ENCODE measurements around the gene CLEC20A. TPM values are rescaled to one million over a fixed set of nuclear protein-coding genes. Genes with fewer than 3 reads are reported as not detected.

Gene CLEC20A
- polyA plus RNA-seq, 3 donors: not detected

- H3K4me2 ChIP-seq (replicated peaks; ENCODE audit: extremely low read depth, low read length, poor library complexity, severe bottlenecking): peak overlapping the region; percentile 74
- no peak overlapping the region for H3K27ac ChIP-seq (ENCODE audit: low read depth in 1 of 2, low read length in 2 of 2)
- intact Hi-C loops (cut with micrococcal nuclease): no loop called here
- H3K4me3 Mint-ChIP-seq: peak overlapping the region; percentile 45 to 70
- no peak for DNase-seq
- H3K27ac Mint-ChIP-seq: no peak overlapping the region
- H3K36me3 ChIP-seq (replicated peaks in 1 of 2; ENCODE audit: control insufficient read depth in 1 of 2, insufficient read depth in 2 of 2, low read length in 2 of 2): no peaks in the 10 kb centered on the region
- peak overlapping the region in 2 of 3 experiments; percentile 26 to 67 for H3K4me3 ChIP-seq (replicated peaks in 1 of 3; ENCODE audit: low read depth in 2 of 3, low read length in 3 of 3)
- H3K36me3 Mint-ChIP-seq: no peaks in the 10 kb centered on the region
- no peak for TF ChIP-seq CTCF (IDR thresholded peaks at IDR 0.05)
- WGBS (ENCODE audit: insufficient coverage): 42% methylated on average over 50 of the region's 54 CpGs
- H3K4me1 ChIP-seq (ENCODE audit: control insufficient read depth in 1 of 2, insufficient read depth in 2 of 2, low read length in 2 of 2): peaks cover 15 to 26% of the 10 kb centered on the region in 2 donors
- peaks cover 1 to 4% (median 2%) of the 10 kb centered on the region in 3 donors for H3K27me3 Mint-ChIP-seq (ENCODE audit: low read depth in 3 of 3)
- no peaks in the 10 kb centered on the region for H3K27me3 ChIP-seq (ENCODE audit: control insufficient read depth in 2 of 2, insufficient read depth in 2 of 2, low read length in 2 of 2)
- H3K9me3 Mint-ChIP-seq: no peaks in the 10 kb centered on the region
- no peaks in the 10 kb centered on the region for H3K79me2 ChIP-seq (ENCODE audit: insufficient read depth, low read length)
- H3K9me3 ChIP-seq (replicated peaks in 1 of 2; ENCODE audit: control insufficient read depth in 1 of 2, insufficient read depth in 1 of 2, low read length in 2 of 2): no peaks in the 10 kb centered on the region
- peak overlapping the region; percentile 90 for H2AFZ ChIP-seq (ENCODE audit: insufficient read depth, low read depth, low read length, poor library complexity, severe bottlenecking)
- peaks cover 23% of the 10 kb centered on the region for H3K4me1 Mint-ChIP-seq
- peak overlapping the region; percentile 65 for H3K9ac ChIP-seq (ENCODE audit: insufficient read depth, low read length, poor library complexity, severe bottlenecking)
- no peaks in the 10 kb centered on the region for H4K20me1 ChIP-seq (ENCODE audit: insufficient read depth, low read length)
Measured at GRCh38 chr1:178486100-178487069, 10.4 kb downstream of the CLEC20A start.

- Histone ChIP-seq H3K79me2 (ENCODE audit: insufficient read depth, low read length) (no peaks in the 10 kb centered on the region), H3K4me3 (replicated peaks in 1 of 3; ENCODE audit: low read depth in 2 of 3, low read length in 3 of 3) (no peak overlapping the region), H3K9me3 (replicated peaks in 1 of 2; ENCODE audit: control insufficient read depth in 1 of 2, insufficient read depth in 1 of 2, low read length in 2 of 2) (no peaks in the 10 kb centered on the region), H3K9ac (ENCODE audit: insufficient read depth, low read length, poor library complexity, severe bottlenecking) (no peak overlapping the region), H3K27ac (ENCODE audit: low read depth in 1 of 2, low read length in 2 of 2) (no peak overlapping the region), H3K36me3 (replicated peaks in 1 of 2; ENCODE audit: control insufficient read depth in 1 of 2, insufficient read depth in 2 of 2, low read length in 2 of 2) (no peaks in the 10 kb centered on the region), H3K27me3 (ENCODE audit: control insufficient read depth in 2 of 2, insufficient read depth in 2 of 2, low read length in 2 of 2) (no peaks in the 10 kb centered on the region), H3K4me2 (replicated peaks; ENCODE audit: extremely low read depth, low read length, poor library complexity, severe bottlenecking) (no peak overlapping the region), H4K20me1 (ENCODE audit: insufficient read depth, low read length) (no peaks in the 10 kb centered on the region), H3K4me1 (ENCODE audit: control insufficient read depth in 1 of 2, insufficient read depth in 2 of 2, low read length in 2 of 2) (peaks cover 15 to 26% of the 10 kb centered on the region in 2 donors), H2AFZ (ENCODE audit: insufficient read depth, low read depth, low read length, poor library complexity, severe bottlenecking) (peak overlapping the region; percentile 23)
- no peak for TF ChIP-seq CTCF (IDR thresholded peaks at IDR 0.05)
- H3K9me3 Mint-ChIP-seq: no peaks in the 10 kb centered on the region
- peaks cover 1 to 4% (median 2%) of the 10 kb centered on the region in 3 donors for H3K27me3 Mint-ChIP-seq (ENCODE audit: low read depth in 3 of 3)
- intact Hi-C loops (cut with micrococcal nuclease): no loop called here
- H3K4me1 Mint-ChIP-seq: peaks cover 23% of the 10 kb centered on the region
- peaks cover 0 to 2% of the 10 kb centered on the region in 2 donors for H3K36me3 Mint-ChIP-seq
- no peak overlapping the region for H3K4me3 Mint-ChIP-seq
- DNase-seq: peak in 1 of 3 donors; percentile 1
- H3K27ac Mint-ChIP-seq: no peak overlapping the region
- WGBS (ENCODE audit: insufficient coverage): 0% methylated on average over 2 of the region's 3 CpGs
Measured at GRCh38 chr1:178485541-178485981, 11.2 kb downstream of the CLEC20A start.

Data from CD14-positive monocyte (primary cell).